GM21619 (cell line): ENCODE data around the gene FGGY.
"Not testable (repeated sequence)": the region's sequence is repeated elsewhere in the genome, so short reads cannot be mapped to it uniquely, and the experiment has no call there.

Source experiments
- ATAC-seq: cut with Tn5 transposase; IDR thresholded peaks from one replicate; pipeline ENCODE4 v1.9.1; 2021; ENCODE audit not compliant: unreplicated experiment

The FGGY gene

GRCh38 chr1:59609245-59609644, 312.4 kb downstream of the FGGY start:
- no peak for ATAC-seq

- not testable (repeated sequence) for ATAC-seq
Observed at GRCh38 chr1:59610499-59610898, 313.6 kb downstream of the FGGY start.

GRCh38 chr1:59617434-59617833, 320.5 kb downstream of the FGGY start:
- ATAC-seq, result no peak

GRCh38 chr1:59619557-59619956, 322.7 kb downstream of the FGGY start:
- ATAC-seq, result no peak

GRCh38 chr1:59625384-59625783, 328.5 kb downstream of the FGGY start:
- ATAC-seq, result no peak

GRCh38 chr1:59631561-59632255, 334.8 kb downstream of the FGGY start:
- ATAC-seq, result no peak

GRCh38 chr1:59635097-59635496, 338.2 kb downstream of the FGGY start:
- no peak for ATAC-seq

GRCh38 chr1:59638231-59638711, 341.4 kb downstream of the FGGY start:
- ATAC-seq, result no peak

- ATAC-seq, result no peak
Observed at GRCh38 chr1:59639266-59639665, 342.4 kb downstream of the FGGY start.

GRCh38 chr1:59640851-59641250, 344.0 kb downstream of the FGGY start:
- ATAC-seq, result no peak

GRCh38 chr1:59641836-59642235, 344.9 kb downstream of the FGGY start:
- ATAC-seq, result no peak

- ATAC-seq, result no peak
Observed at GRCh38 chr1:59643526-59643925, 346.6 kb downstream of the FGGY start.

- ATAC-seq, result no peak
Observed at GRCh38 chr1:59645893-59646292, 349.0 kb downstream of the FGGY start.

- ATAC-seq, result not testable (repeated sequence)
Observed at GRCh38 chr1:59653142-59653958, 356.5 kb downstream of the FGGY start.

- no peak for ATAC-seq
Observed at GRCh38 chr1:59653968-59654367, 357.1 kb downstream of the FGGY start.

GRCh38 chr1:59657873-59658465, 361.1 kb downstream of the FGGY start:
- ATAC-seq, result no peak

- no peak for ATAC-seq
Observed at GRCh38 chr1:59664166-59664565, 367.3 kb downstream of the FGGY start.

- no peak for ATAC-seq
Observed at GRCh38 chr1:59666106-59666505, 369.2 kb downstream of the FGGY start.

- no peak for ATAC-seq
Observed at GRCh38 chr1:59667020-59667419, 370.1 kb downstream of the FGGY start.

GRCh38 chr1:59669752-59670312, 372.9 kb downstream of the FGGY start:
- ATAC-seq, result no peak

GRCh38 chr1:59670662-59671061, 373.8 kb downstream of the FGGY start:
- ATAC-seq, result no peak
